Esophagus squamous epithelium (tissue), 5 donors: ENCODE results near the gene ZNF474. TPM values are rescaled to one million over a fixed set of nuclear protein-coding genes. Genes with fewer than 3 reads are reported as not detected.

ENCODE experiments used
- DNase-seq: peaks from one replicate; lab custom pipeline; 2025; lab: John Stamatoyannopoulos, UW
- H3K27ac ChIP-seq, 4 donors: fragments of 200-600 bp; sonication (generic); one replicate each; pipeline ENCODE4 v1.5.1; 2016 to 2019; ENCODE audit warnings: mild to moderate bottlenecking in 1 of 4
- H3K27me3 ChIP-seq, 4 donors: fragments of 200-600 bp; sonication (generic); 1 replicate in 3 of 4; 2 replicates in 1 of 4; pipeline versions ENCODE4 v1.5.1 to v1.6.0; 2017 to 2021; ENCODE audit warnings: antibody characterized with exemption in 1 of 4
- H3K36me3 ChIP-seq, 3 donors: fragments of 200-600 bp; sonication (generic); one replicate each; pipeline ENCODE4 v1.5.1; 2016 to 2019
- H3K4me1 ChIP-seq, 3 donors: fragments of 200-600 bp; sonication (generic); one replicate each; pipeline ENCODE4 v1.5.1; 2017 to 2019
- H3K4me3 ChIP-seq, 4 donors: fragments of 200-600 bp; sonication (generic); 1 replicate in 3 of 4; 2 replicates in 1 of 4; pipeline ENCODE4 v1.5.1; 2016 to 2019; ENCODE audit warnings: mild to moderate bottlenecking in 2 of 4, moderate library complexity in 1 of 4
- H3K9me3 ChIP-seq, 3 donors: fragments of 200-600 bp; sonication (generic); one replicate each; pipeline ENCODE4 v1.5.1; 2016 to 2019
- POLR2A ChIP-seq, 4 donors: fragments of 450-650 bp; IDR thresholded peaks; one replicate each; pipeline ENCODE4 v1.6.1; 2017; ENCODE audit warnings: antibody characterized with exemption in 4 of 4, mild to moderate bottlenecking in 4 of 4, moderate library complexity in 3 of 4
- intact Hi-C: fragments of 100-400 bp; cut with DNase I; formaldehyde crosslinking; loops from one replicate; pipeline ENCODE4 v1.15.0; 2022
- total RNA-seq, 4 donors: library from RNA; depleted of rRNA; stranded (reverse); fragments of >200 nt; gene quantifications; one replicate each; pipeline ENCODE4 v1.1.0, GENCODE V29; 2016
- TF ChIP-seq, protein P1 (sequence below), 6 experiments: fragments of 450-650 bp in 4 of 6; fragments of 200-600 bp in 2 of 6; sonication (generic) in 2 of 6; IDR thresholded peaks; one replicate each; pipeline ENCODE4 v1.5.1; 2016 to 2019; ENCODE audit warnings: antibody characterized with exemption in 6 of 6, mild to moderate bottlenecking in 4 of 6, moderate library complexity in 4 of 6
- donor health status: DM: yes; HTN: yes; CAD: no.

Gene ZNF474
- total RNA-seq, 4 donors from 2014 or later: 0.18 to 0.57 TPM; not detected in 2

DNA sequence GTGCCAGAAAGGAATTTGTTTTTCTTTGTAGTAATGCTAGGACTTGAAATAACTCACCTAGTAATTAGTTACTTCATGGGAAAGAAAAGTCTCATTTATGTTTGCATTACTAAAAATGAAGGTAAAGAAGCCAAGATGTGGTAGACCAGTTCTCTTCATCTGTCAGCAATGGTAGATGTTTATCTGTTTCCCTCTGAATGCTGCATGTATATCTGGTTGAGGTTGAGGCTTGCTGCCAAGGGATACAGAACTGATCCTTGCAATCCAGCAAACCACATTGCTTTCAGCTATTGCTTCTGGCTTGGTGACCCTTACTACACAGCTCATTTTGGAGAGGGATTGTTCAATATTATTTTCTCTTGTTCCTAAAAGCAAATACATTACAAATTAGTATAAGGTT is 73.6 kb downstream of the ZNF474 start:
- no peak overlapping the region for H3K4me3 ChIP-seq
- H3K9me3 ChIP-seq: no peaks in the 10 kb centered on the region
- intact Hi-C loops: no loop called here
- peaks cover 0 to 3% (median 0%) of the 10 kb centered on the region in 4 donors for H3K27me3 ChIP-seq
- DNase-seq: no peak
- TF ChIP-seq, protein P1, sequence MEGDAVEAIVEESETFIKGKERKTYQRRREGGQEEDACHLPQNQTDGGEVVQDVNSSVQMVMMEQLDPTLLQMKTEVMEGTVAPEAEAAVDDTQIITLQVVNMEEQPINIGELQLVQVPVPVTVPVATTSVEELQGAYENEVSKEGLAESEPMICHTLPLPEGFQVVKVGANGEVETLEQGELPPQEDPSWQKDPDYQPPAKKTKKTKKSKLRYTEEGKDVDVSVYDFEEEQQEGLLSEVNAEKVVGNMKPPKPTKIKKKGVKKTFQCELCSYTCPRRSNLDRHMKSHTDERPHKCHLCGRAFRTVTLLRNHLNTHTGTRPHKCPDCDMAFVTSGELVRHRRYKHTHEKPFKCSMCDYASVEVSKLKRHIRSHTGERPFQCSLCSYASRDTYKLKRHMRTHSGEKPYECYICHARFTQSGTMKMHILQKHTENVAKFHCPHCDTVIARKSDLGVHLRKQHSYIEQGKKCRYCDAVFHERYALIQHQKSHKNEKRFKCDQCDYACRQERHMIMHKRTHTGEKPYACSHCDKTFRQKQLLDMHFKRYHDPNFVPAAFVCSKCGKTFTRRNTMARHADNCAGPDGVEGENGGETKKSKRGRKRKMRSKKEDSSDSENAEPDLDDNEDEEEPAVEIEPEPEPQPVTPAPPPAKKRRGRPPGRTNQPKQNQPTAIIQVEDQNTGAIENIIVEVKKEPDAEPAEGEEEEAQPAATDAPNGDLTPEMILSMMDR (IDR thresholded peaks at IDR 0.05): no peak
- no peak for TF ChIP-seq POLR2A (IDR thresholded peaks at IDR 0.05)
- H3K4me1 ChIP-seq: no peaks in the 10 kb centered on the region
- no peak overlapping the region for H3K27ac ChIP-seq
- no peaks in the 10 kb centered on the region for H3K36me3 ChIP-seq

Other genes with a start within 250 kb of the ZNF474 start
- 10 to 100 TPM; 13.5 to 19.8 (median 14.4) TPM for gene SRFBP1, start 167.6 kb upstream of the ZNF474 start, total RNA-seq
- gene LOX, start 51.3 kb upstream of the ZNF474 start, total RNA-seq: 1 to 10 TPM; 1.4 to 9.9 (median 6.6) TPM
- 1 to 10 TPM in 3 of 4 donors, under 1 TPM in 1; 0.48 to 3.3 (median 2.3) TPM for gene SNCAIP, start 182.7 kb downstream of the ZNF474 start, total RNA-seq